HG03159 (cell line): ENCODE results near the gene ANO8.
"Not testable (repeated sequence)": the region's sequence is repeated elsewhere in the genome, so short reads cannot be mapped to it uniquely, and the experiment has no call there.

ENCODE experiments used
- ATAC-seq: cut with Tn5 transposase; IDR thresholded peaks from one replicate; pipeline ENCODE4 v1.9.1; 2021; ENCODE audit warnings: mild to moderate bottlenecking, moderate library complexity; ENCODE audit not compliant: unreplicated experiment

ANO8 gene

GRCh38 chr19:17292301-17293074 is 42.2 kb downstream of the ANO8 start:
- peak; percentile 81 for ATAC-seq

- no peak for ATAC-seq
These were observed 45.2 kb downstream of the ANO8 start for GRCh38 chr19:17289489-17289888.

- no peak for ATAC-seq
These were observed 47.9 kb downstream of the ANO8 start for GRCh38 chr19:17286752-17287151.

- no peak for ATAC-seq
These were observed 48.4 kb downstream of the ANO8 start for GRCh38 chr19:17286263-17286662.

GRCh38 chr19:17285415-17286135 is 49.1 kb downstream of the ANO8 start:
- no peak for ATAC-seq

GRCh38 chr19:17283504-17283996 is 51.1 kb downstream of the ANO8 start:
- no peak for ATAC-seq

- peak; percentile 63 for ATAC-seq
These were observed 52.0 kb downstream of the ANO8 start for GRCh38 chr19:17282488-17283125.

GRCh38 chr19:17281391-17282304 is 53.0 kb downstream of the ANO8 start, which contains the start of gene ANKLE1:
TSS of gene ANKLE1 (plus strand) at chr19:17281901. CDS start at chr19:17281921, 20 bp downstream.
- no peak for ATAC-seq

- no peak for ATAC-seq
These were observed 55.2 kb downstream of the ANO8 start for GRCh38 chr19:17279436-17279835.

GRCh38 chr19:17275441-17276175 is 59.0 kb downstream of the ANO8 start:
- ATAC-seq, result no peak

GRCh38 chr19:17274892-17275291 is 59.8 kb downstream of the ANO8 start:
- ATAC-seq, result not testable (repeated sequence)
